K562 (cell line): Measurements from ENCODE around the gene DNAJA1.

Experiments used
- FOS ChIP-seq: IDR thresholded peaks from 3 replicates; pipeline ENCODE4 v1.6.1; 2011; ENCODE audit not compliant: insufficient read length; ENCODE audit errors: extremely low read depth
- KDM4B ChIP-seq, 2 experiments: fragments of 450-650 bp in 1 of 2; sonication (generic) in 1 of 2; IDR thresholded peaks; 2 replicates each; pipeline ENCODE4 v1.6.1; 2016 to 2017; ENCODE audit warnings: borderline replicate concordance in 2 of 2, antibody characterized with exemption in 1 of 2, low read depth in 1 of 2, mild to moderate bottlenecking in 1 of 2
- POLR2A ChIP-seq: fragments of 450-650 bp; conservative IDR thresholded peaks from 2 replicates; pipeline ENCODE4 v1.6.1; 2016
- RFX5 ChIP-seq: IDR thresholded peaks from 2 replicates; pipeline ENCODE4 v1.6.1; 2011; ENCODE audit warnings: low read depth, mild to moderate bottlenecking, improper control_type of control experiment, low read length
- YY1 ChIP-seq, 3 experiments: IDR thresholded peaks; 2 replicates each; pipeline ENCODE4 v1.6.1; 2011; ENCODE audit warnings: low read length in 2 of 3, mild to moderate bottlenecking in 2 of 3, moderate library complexity in 2 of 3, borderline replicate concordance in 1 of 3, control low read depth in 1 of 3, low read depth in 1 of 3; ENCODE audit not compliant: insufficient read depth in 3 of 3, insufficient replicate concordance in 2 of 3, control insufficient read depth in 1 of 3, insufficient read length in 1 of 3; ENCODE audit errors: extremely low read depth in 1 of 3

DNA sequence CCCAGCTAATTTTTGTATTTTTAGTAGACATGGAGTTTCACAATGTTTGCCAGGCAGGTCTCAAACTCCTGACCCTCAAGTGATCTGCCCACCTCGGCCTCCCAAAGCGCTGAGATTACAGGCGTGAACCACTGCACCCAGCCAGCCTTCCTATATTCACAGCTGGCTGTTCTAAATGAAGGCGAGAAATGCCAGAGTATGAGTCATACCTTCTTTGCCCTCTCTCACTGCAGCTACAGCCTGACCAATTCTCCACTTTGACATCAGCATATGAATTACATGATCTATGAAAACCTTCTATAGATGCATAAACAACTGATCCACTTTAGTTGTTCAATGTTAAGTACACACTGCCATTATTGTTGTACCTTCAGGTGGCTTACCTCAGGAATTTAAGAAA lies 38.1 kb upstream of the DNAJA1 start:
- TF ChIP-seq FOS (no peak), YY1 (IDR thresholded peaks at IDR 0.05; ENCODE audit: borderline replicate concordance in 1 of 3, control insufficient read depth in 1 of 3, extremely low read depth in 1 of 3, insufficient read depth in 3 of 3, insufficient read length in 1 of 3, insufficient replicate concordance in 2 of 3, low read depth in 1 of 3, low read length in 2 of 3) (no peak), KDM4B (IDR thresholded peaks at IDR 0.05; ENCODE audit: borderline replicate concordance in 2 of 2, low read depth in 1 of 2) (no peak), POLR2A (no peak), RFX5 (no peak)
